WTC11 (cell line): ENCODE results near the gene HDHD5.

Source experiments
- CTCF ChIP-seq: fragments of 200-600 bp; IDR thresholded peaks from 2 replicates; pipeline ENCODE4 v1.8.0; 2022; ENCODE audit warnings: antibody characterized with exemption
- FOXP1 ChIP-seq: sonication (generic); formaldehyde crosslinking; IDR thresholded peaks from 2 replicates; pipeline ENCODE4 v1.8.0; 2022; ENCODE audit warnings: missing genetic modification reagents, mild to moderate bottlenecking, moderate library complexity, borderline replicate concordance
- HMGA2 ChIP-seq: fragments of 250-450 bp; sonication (Bioruptor Pico); IDR thresholded peaks from 2 replicates; pipeline ENCODE4 v1.4.0; 2021; ENCODE audit warnings: mild to moderate bottlenecking, moderate library complexity
- JUN ChIP-seq: sonication (generic); formaldehyde crosslinking; IDR thresholded peaks from 2 replicates; pipeline ENCODE4 v1.8.0; 2023; ENCODE audit warnings: mild to moderate bottlenecking, missing genetic modification reagents
- MAX ChIP-seq: sonication (generic); formaldehyde crosslinking; IDR thresholded peaks from 2 replicates; pipeline ENCODE4 v1.8.0; 2022; ENCODE audit warnings: mild to moderate bottlenecking, missing genetic modification reagents
- NFYB ChIP-seq: sonication (generic); formaldehyde crosslinking; conservative IDR thresholded peaks from 2 replicates; pipeline ENCODE4 v1.8.0; 2022; ENCODE audit warnings: low read depth, missing genetic modification reagents
- NR1H2 ChIP-seq: sonication (generic); formaldehyde crosslinking; IDR thresholded peaks from 2 replicates; pipeline ENCODE4 v1.9.0; 2021; ENCODE audit warnings: mild to moderate bottlenecking, moderate library complexity, missing genetic modification reagents
- TP53 ChIP-seq: sonication (generic); formaldehyde crosslinking; IDR thresholded peaks from 2 replicates; pipeline ENCODE4 v1.8.1; 2023; ENCODE audit warnings: mild to moderate bottlenecking, missing genetic modification reagents
- USF1 ChIP-seq: sonication (generic); formaldehyde crosslinking; IDR thresholded peaks from 2 replicates; pipeline ENCODE4 v1.8.0; 2022; ENCODE audit warnings: mild to moderate bottlenecking, missing genetic modification reagents
- USF2 ChIP-seq: sonication (generic); formaldehyde crosslinking; IDR thresholded peaks from 2 replicates; pipeline ENCODE4 v1.8.1; 2023; ENCODE audit warnings: mild to moderate bottlenecking, missing genetic modification reagents, moderate library complexity

- TF ChIP-seq MAX (CRISPR knock-in tag), result no peak
- TF ChIP-seq CTCF, result no peak
- no peak for TF ChIP-seq TP53 (CRISPR knock-in tag)
- no peak for TF ChIP-seq NFYB (CRISPR knock-in tag)
- TF ChIP-seq USF2 (CRISPR knock-in tag), result no peak
- TF ChIP-seq FOXP1, result no peak
- TF ChIP-seq USF1 (CRISPR knock-in tag), result no peak
- TF ChIP-seq HMGA2 (CRISPR knock-in tag), result no peak
- TF ChIP-seq JUN (CRISPR knock-in tag), result no peak
- TF ChIP-seq NR1H2 (CRISPR knock-in tag), result no peak
These were observed 23.8 kb downstream of the HDHD5 start for GRCh38 chr22:17135153-17135760.
